Measurements from ENCODE around the gene EVI5. TPM values are rescaled to one million over a fixed set of nuclear protein-coding genes. Genes with fewer than 3 reads are reported as not detected.

EVI5 gene
- total RNA-seq, 1 donor from 2014 or later = 13.7 TPM

DNA sequence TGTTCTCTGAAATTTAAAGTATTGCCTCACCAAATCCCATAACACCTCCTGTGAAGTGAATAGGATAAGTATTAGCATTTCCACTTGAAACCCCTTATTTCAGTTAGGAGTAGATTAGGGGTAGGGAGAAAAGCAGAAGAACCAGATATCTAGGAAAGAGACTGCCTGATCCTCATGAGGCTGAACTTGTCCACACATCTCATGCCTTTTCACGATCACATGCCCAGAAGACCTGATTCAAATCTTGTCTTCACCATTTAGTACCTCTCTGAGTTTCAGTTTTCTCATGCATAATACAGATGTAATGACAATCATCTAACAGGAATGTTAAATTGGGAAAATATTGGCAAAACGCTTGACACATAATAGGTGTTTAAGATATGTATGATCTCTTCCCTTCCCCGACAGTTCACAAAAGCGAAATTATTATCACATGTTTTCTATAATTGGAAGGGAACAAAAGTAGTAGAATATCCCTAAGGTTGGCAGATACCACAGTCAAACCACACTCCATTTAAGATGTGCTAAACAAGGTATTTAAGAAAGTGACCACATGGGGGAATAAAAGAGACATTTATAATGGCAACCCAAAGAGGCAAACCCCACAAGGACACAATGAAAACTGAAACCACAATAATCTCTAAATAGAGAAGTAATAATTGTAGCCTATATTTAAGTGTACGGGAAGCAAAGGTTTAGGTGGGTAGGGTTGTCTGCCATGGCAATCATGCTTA lies 323.4 kb downstream of the EVI5 start:
- no peaks in the 10 kb centered on the region for H3K36me3 Mint-ChIP-seq
- H3K27ac Mint-ChIP-seq = no peak overlapping the region
- H3K9ac ChIP-seq = no peak overlapping the region
- H3K9me3 Mint-ChIP-seq = no peaks in the 10 kb centered on the region
- H3K36me3 ChIP-seq = no peaks in the 10 kb centered on the region
- peaks cover 4% of the 10 kb centered on the region for H3F3A ChIP-seq (ENCODE audit: low read depth)
- TF ChIP-seq EZH2 (IDR thresholded peaks at IDR 0.05) = no peak
- TF ChIP-seq EZH2phosphoT487 (IDR thresholded peaks at IDR 0.05) = no peak
- TF ChIP-seq CTCF (IDR thresholded peaks at IDR 0.05) = no peak
- no peaks in the 10 kb centered on the region for H3K27me3 ChIP-seq
- no peak overlapping the region for H2AFZ ChIP-seq (replicated peaks)
- no peaks in the 10 kb centered on the region for H3K4me1 Mint-ChIP-seq
- no peaks in the 10 kb centered on the region for H4K20me1 ChIP-seq (ENCODE audit: low read depth)
- H3K4me3 Mint-ChIP-seq = no peak overlapping the region
- H3K4me2 ChIP-seq = no peak overlapping the region
- H3K4me1 ChIP-seq = no peaks in the 10 kb centered on the region
- no peak overlapping the region for H3K4me3 ChIP-seq
- H3K27me3 Mint-ChIP-seq (ENCODE audit: insufficient read depth, low read depth) = peaks cover 4% of the 10 kb centered on the region
- no peaks in the 10 kb centered on the region for H3K9me3 ChIP-seq (ENCODE audit: low read depth)
- no peak for DNase-seq (ENCODE audit: low spot score)
- no peaks in the 10 kb centered on the region for H3K79me2 ChIP-seq (ENCODE audit: low read depth)
- H3K27ac ChIP-seq = no peak overlapping the region

GRCh38 chr1:92459871-92460320 lies 325.0 kb downstream of the EVI5 start:
- TF ChIP-seq EZH2 (IDR thresholded peaks at IDR 0.05) = no peak
- no peak for TF ChIP-seq CTCF (IDR thresholded peaks at IDR 0.05)
- TF ChIP-seq EZH2phosphoT487 (IDR thresholded peaks at IDR 0.05) = no peak
- Mint-ChIP-seq H3K27me3 (ENCODE audit: insufficient read depth, low read depth) (peaks cover 4% of the 10 kb centered on the region), H3K4me3 (no peak overlapping the region), H3K36me3 (no peaks in the 10 kb centered on the region), H3K9me3 (no peaks in the 10 kb centered on the region), H3K27ac (peak overlapping the region; percentile 75), H3K4me1 (no peaks in the 10 kb centered on the region)
- Histone ChIP-seq H2AFZ (replicated peaks) (no peak overlapping the region), H3K9me3 (ENCODE audit: low read depth) (no peaks in the 10 kb centered on the region), H3K79me2 (ENCODE audit: low read depth) (no peaks in the 10 kb centered on the region), H3F3A (ENCODE audit: low read depth) (peaks cover 4% of the 10 kb centered on the region), H3K9ac (no peak overlapping the region), H4K20me1 (ENCODE audit: low read depth) (no peaks in the 10 kb centered on the region), H3K27me3 (no peaks in the 10 kb centered on the region), H3K4me1 (no peaks in the 10 kb centered on the region), H3K36me3 (no peaks in the 10 kb centered on the region), H3K4me2 (no peak overlapping the region), H3K27ac (no peak overlapping the region), H3K4me3 (no peak overlapping the region)
- DNase-seq (ENCODE audit: low spot score) = no peak

Small RNA genes within 50 kb of the gene (small RNA-seq; reads per million reads assigned to genes)
- gene AC104332.2 = not detected
- not detected for gene RNU4-59P

Other genes starting within 250 kb of the EVI5 start
- gene RPL5, start 46.9 kb upstream of the EVI5 start, total RNA-seq (ENCODE audit: low replicate concordance) = 3,057 and 3,732 TPM in 2 replicates
- gene DIPK1A, start 176.4 kb upstream of the EVI5 start, total RNA-seq (ENCODE audit: low replicate concordance) = 3.6 and 3.8 TPM in 2 replicates

All from neural progenitor cell (in vitro differentiated cells).